Dedifferentiated amniotic fluid mesenchymal stem cell (primary cell): ENCODE data around the gene PCBP4.
A peak's percentile ranks its signal among the peaks of the same experiment; 100 is the strongest.

Experiments
- DNase-seq: peaks from one replicate; pipeline ENCODE4 v3.0.0-alpha.2; 2016; ENCODE audit errors: extremely low spot score

The PCBP4 gene

GRCh38 chr3:51967384-51968169, at the start of gene PCBP4:
PCBP4 (minus strand) TSS chr3:51967454; CDS start chr3:51961240, 6,214 bp downstream.
- DNase-seq = peak; percentile 24

DNA sequence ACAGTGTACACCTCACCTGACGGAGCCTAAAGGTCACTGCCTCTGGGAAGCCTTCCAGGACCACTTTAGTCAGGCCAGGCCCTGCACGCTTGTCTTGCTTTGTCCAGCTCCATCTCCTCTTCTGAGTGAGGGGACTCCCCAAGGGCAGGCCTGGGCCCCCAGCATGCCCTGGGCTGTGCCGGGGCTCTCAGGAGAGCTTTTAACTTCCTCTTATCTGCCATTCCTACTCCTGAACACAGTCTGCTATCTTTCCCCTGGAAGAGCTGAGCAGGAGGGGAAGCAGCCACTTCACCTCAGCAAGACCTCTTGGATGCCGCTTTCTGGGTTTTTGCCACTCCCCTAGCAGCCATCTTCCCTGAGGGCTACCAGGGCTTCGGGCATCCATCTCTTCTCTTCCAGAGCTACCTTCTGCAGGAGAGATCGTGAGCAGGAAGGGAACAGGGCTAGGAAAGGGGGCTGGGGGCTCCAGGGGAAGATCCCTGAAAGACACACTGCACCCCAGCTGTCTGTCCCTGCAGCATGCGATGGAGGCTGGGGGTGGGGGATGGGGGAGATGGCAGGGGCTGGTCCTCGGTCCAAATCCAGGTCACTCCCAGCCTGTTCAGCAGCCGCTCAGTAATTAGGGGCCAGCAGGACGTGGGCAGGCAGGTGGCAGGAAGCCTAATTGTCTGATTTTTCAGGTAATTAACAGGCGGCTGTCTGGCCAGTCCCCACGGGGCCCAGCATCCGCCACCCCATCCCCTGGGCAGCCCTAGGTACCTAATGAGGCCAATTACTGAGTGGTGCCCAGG, 48.4 kb upstream of the PCBP4 start:
- no peak for DNase-seq

DNA sequence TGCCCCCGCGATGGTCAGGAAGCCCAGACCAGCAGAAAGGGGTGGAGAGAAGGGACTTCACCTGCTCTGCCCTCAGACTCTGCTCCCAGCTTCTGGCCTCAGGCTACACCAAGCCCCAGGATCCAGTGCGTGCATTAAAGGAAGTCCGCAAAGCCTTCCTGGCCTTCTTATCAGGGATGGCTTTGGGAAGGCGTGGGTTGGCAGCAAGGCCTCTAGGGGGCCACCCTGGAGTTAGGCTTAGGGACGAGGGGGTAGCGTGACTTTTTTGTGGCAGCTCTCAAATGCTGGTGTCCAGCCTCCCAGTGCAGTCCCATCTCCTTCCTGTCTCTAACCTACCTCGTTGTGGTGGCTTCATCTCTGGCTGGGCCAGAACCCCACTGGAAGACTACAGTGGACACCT, 47.4 kb upstream of the PCBP4 start:
- DNase-seq = no peak

DNA sequence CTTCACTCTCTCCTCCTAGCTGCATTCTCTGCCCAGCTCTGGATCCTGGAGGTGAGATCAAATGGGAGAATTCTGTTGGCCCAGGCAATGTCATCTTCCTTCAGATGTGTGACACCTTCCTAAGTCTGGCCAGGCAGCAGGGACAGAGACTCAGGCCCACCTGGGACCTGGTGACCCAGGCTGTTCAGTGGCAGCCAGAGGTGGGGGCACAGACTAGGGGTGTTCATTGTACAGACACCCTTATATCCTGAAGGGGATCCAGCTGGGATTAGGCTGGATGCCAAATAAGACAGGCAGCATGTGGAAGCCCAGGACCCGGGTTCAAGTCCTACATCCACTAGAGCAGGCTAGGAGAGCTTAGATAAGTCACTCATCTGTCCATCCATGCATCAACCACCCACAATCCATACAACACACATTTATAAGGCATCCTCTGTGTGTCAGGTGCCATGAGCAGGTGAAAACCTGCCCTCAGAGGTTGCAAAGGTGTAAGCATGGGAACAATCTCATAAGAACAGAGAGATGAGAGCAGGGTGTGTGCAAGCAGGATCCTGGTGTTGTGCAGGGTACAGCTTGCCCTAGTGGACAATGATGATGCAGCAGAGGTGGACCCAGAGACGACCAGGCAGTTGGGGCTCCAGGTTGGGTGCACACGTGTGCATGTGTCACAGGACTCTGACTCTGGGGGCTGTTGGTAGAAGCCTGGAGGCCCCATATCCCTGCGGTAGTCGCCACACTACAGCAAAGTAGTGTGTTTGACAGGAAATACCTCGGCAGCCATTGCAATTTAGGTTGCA, 46.7 kb upstream of the PCBP4 start:
- DNase-seq = no peak

DNA sequence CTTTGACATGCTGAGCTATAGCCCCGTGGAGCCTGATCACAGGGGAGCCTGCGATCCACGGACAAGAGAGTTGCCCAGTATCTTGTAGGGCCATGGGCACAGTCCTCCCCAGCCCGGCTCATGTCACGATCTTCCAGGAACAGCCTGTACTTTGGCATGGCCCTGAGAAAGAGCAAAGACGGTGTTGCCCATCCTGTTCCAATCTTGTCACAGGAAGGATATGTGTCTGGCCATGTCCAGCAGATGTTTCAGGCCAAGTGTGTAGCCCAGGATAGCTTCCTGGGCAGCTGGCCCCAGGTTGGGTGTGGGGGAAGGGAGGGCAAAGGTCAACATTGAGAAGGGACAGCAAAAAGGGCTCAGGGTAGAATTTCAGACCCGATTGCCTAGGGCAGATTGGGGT, 45.4 kb upstream of the PCBP4 start:
- DNase-seq = no peak

DNA sequence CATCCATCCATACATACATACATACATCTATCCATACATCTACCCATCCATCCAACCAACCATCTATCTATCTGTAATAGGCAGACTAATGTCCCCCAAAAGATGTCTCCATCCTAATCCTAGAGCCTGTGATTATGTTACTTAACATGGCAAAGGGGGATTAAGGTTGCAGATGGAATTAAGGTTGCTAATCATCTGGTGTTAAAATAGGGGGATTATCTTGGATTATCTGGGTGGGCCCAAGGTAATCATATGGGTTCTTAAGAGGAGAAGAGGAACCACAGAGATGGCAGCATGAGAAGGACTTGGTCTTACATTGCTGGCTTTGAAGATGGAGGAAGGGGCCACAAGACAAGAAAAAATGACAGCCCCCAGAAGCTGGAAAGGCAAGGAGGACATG, 43.2 kb upstream of the PCBP4 start:
- DNase-seq = no peak

- DNase-seq = no peak
Measured at GRCh38 chr3:52007291-52007690, 40.0 kb upstream of the PCBP4 start.

DNA sequence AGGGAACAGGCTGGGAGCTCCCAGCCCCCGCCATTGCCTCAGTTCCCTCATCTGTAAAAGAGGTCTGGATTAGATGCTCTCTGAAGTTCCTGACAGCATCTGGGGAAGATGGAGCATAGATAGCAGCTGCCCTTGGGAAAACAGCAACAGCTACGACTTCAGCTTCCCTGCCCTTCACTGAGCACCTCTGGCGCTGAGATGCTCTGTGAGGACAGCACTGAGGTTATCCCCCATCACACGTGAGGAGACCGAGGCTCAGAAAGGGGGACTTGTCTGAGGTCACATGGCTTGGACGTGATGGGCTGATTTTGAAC, 39.5 kb upstream of the PCBP4 start:
- no peak for DNase-seq

DNA sequence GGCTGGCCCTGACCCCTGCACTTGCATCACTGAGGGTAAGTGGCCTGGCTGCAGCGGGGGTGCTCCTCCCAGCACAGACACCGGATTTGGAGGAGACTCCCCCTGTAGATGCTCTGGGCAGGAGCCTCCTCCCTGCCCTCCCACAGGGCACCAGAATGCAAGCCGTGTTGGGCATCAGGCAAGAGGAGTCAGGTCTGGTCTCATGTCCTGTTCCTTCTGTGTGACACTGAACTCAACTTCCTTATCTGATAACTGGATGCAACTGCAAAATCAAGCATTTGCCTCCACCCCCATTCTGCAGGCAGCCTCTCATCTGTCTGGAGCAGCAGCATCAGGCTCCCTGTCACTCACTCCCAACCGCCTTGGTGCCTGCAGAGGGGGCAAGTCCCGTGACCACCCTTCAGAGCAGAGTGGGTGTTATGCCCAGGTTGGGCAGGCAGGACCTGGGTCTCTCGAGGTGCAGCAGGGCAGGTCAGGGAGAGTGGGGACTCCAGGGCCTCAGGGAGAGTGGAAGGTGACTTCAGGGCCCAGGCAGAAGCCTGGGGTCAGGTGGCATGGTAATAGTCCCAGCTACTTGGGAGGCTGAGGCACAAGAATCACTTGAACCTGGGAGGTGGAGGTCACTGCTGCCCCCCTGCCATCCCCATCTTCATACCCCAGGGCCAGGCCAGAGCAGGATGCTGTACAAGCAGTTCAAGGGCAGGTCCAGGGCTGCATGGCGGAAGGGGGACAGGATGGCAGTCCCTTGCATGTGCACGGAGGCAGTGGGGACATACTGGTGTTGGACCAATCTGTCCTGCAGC, 39.0 kb upstream of the PCBP4 start:
- no peak for DNase-seq

- no peak for DNase-seq
Measured at GRCh38 chr3:52005571-52005986, 38.3 kb upstream of the PCBP4 start.

GRCh38 chr3:52004906-52005395, 37.7 kb upstream of the PCBP4 start:
- DNase-seq = no peak

GRCh38 chr3:52004163-52004787, 37.0 kb upstream of the PCBP4 start:
- no peak for DNase-seq

DNA sequence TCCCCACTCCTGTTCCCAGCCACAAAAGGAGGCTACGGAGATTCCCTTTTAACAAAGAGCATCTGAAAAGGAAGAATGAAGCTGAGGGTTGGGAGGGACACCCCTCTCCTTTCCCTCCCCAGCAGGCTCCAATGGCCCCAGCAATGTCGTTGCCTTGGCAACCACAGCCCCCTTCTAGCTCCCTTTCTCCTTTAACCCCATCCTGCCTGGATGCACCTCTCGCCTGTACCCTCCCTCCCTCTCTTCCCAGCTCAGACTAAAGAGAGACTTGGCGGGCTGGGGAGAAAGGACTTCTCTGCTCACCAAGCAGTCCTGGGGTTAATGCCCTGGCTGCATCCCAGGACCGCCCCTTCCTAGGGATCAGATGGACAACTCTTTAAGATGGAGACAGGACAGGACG, 35.5 kb upstream of the PCBP4 start:
- DNase-seq = no peak

- DNase-seq = peak; percentile 23
Measured at GRCh38 chr3:52001443-52001974, 34.3 kb upstream of the PCBP4 start.

GRCh38 chr3:51999846-52000245, 32.6 kb upstream of the PCBP4 start:
- DNase-seq = no peak

GRCh38 chr3:51998774-51999173, 31.5 kb upstream of the PCBP4 start:
- no peak for DNase-seq

DNA sequence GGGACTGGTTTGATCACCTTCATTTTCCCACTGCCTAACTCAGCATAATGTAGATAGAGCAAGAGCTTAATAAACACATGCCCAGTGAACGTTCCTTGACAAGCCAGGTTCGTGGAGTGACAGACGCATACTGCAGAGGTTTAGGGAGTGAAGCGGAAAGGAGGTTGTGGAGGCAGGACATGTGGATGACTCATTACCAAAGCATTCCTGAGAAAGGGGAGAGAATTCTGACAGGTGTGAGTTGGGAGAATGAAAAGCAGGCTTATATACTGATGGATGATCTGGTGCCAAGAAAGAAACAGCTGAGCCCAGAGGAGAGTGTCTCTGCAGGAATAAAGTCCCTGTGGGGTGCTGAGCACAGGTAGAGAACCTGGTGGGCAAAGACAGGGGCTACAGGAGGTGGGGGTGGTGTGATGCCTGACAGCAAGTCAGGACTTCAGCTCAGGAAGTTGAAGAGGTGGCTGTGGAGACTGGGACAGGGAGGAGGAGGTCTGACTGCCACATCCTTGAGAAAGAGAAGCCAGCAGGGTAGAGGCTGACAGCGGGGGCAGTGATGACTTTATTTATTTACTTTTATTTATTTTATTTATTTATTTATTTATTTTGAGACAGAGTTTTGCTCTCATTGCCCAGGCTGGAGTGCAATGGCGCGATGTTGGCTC, 30.8 kb upstream of the PCBP4 start:
- DNase-seq = no peak

GRCh38 chr3:51997172-51997571, 29.9 kb upstream of the PCBP4 start:
- no peak for DNase-seq

- peak; percentile 97 for DNase-seq
Measured at GRCh38 chr3:51995346-51996163, 28.3 kb upstream of the PCBP4 start, which contains the start of gene RPL29. RPL29 (minus strand) TSS chr3:51995895; CDS start chr3:51995461, 434 bp downstream.
